ENCODE data around the gene NPHP4. TPM values are rescaled to one million over a fixed set of nuclear protein-coding genes. Genes with fewer than 3 reads are reported as not detected.

NPHP4 gene
- total and polyA plus RNA-seq, 9 of the 15 experiments (the other 6 are each of a cell fraction or from before 2014, with no cell fraction given), result 0.52 to 26.2 (median 6.7) TPM

DNA sequence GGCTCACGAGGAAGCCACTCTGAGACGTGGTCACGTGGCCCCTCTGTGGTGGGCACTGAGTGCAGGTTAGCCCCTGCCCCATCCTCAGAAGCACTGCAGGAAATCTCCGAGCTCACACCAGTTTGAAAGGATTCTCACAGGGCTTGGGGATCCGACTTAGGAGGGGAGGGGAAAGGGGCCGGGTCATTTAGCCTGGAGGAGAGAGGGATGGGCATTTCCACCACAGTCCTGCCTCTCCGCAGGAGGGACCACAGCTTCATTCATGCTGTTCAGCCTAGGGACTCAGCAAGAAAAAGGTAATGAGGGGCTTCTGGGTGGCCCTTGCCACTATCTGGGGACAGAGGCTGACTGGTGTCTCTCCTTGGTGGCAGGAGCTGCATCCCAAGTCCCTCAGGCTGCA is 126.5 kb downstream of the NPHP4 start (continued):
- TF ChIP-seq ARID4B (CRISPR knock-in tag; IDR thresholded peaks at IDR 0.05), result no peak

- H3K4me3 ChIP-seq, result no peak overlapping the region
- H3K4me2 ChIP-seq (ENCODE audit: insufficient read depth, low read length), result no peak overlapping the region
- H3K27me3 ChIP-seq (ENCODE audit: control insufficient read depth in 2 of 2, insufficient read depth in 2 of 2, low read length in 2 of 2), result no peaks in the 10 kb centered on the region
- no peak for DNase-seq (ENCODE audit: extremely low read depth in 1 of 4, low spot score in 3 of 4)
- H3K9ac ChIP-seq (ENCODE audit: insufficient read depth in 1 of 2, low read depth in 2 of 2, low read length in 2 of 2), result no peak overlapping the region; a peak in 1 of 4 replicates
- FAIRE-seq, result no peak
- ChIA-PET POLR2A (interaction anchor here (0.6 kb wide), 1 partner anchor 129 kb away, joined by 3 read pairs; no protein-coding TSS in a partner anchor), CTCF (ENCODE audit: low intra/inter-chr PET ratio) (no interaction called here)
- intact Hi-C loops (cut with micrococcal nuclease), result no loop called here
- H3K9me3 ChIP-seq (replicated peaks; ENCODE audit: control insufficient read depth, insufficient read depth, low read depth, low read length), result no peaks in the 10 kb centered on the region
- ATAC-seq, result no peak
- no peak overlapping the region for H2AFZ ChIP-seq (ENCODE audit: low read depth, low read length)
- H3K27ac ChIP-seq (ENCODE audit: extremely low read depth, low read depth, low read length), result no peak overlapping the region
- H3K9me1 ChIP-seq (ENCODE audit: control insufficient read depth, insufficient read depth, low read length), result no peaks in the 10 kb centered on the region
- no peaks in the 10 kb centered on the region for H3K79me2 ChIP-seq (ENCODE audit: control insufficient read depth, insufficient read depth, low read length)
- in situ Hi-C loops (cut with MboI), result no loop called here
- H3K36me3 ChIP-seq (ENCODE audit: control insufficient read depth, insufficient read depth, low read length), result peaks cover 19% of the 10 kb centered on the region; the same call in 2 of the 3 replicates
- H4K20me1 ChIP-seq (replicated peaks; ENCODE audit: control insufficient read depth, insufficient read depth, low read length), result no peaks in the 10 kb centered on the region
- BruUV-seq (replicated peaks), result no TSS peak
- no peaks in the 10 kb centered on the region; a peak in 1 of 5 replicates for H3K4me1 ChIP-seq (replicated peaks in 1 of 2; ENCODE audit: control insufficient read depth in 2 of 2, insufficient read depth in 2 of 2, low read length in 2 of 2)
- WGBS (ENCODE audit: insufficient coverage, low coverage, missing lambda C conversion rate), result 88% methylated on average over 16 of the region's 16 CpGs
- TF ChIP-seq CCNT2 (IDR thresholded peaks at IDR 0.05; ENCODE audit: borderline replicate concordance, extremely low read depth, insufficient read length, low read depth, low read length) (no peak), HOMEZ (CRISPR knock-in tag; IDR thresholded peaks at IDR 0.05) (no peak), PREB (CRISPR knock-in tag; IDR thresholded peaks at IDR 0.05) (no peak), BACH1 (tag; IDR thresholded peaks at IDR 0.05) (no peak), C11orf30 (IDR thresholded peaks at IDR 0.05; ENCODE audit: low read depth) (no peak), TCF3 (CRISPR knock-in tag; IDR thresholded peaks at IDR 0.05) (no peak), PYGO2 (tag; IDR thresholded peaks at IDR 0.05) (no peak), MXD1 (CRISPR knock-in tag; IDR thresholded peaks at IDR 0.05; ENCODE audit: borderline replicate concordance, poor library complexity, severe bottlenecking) (no peak), SREBF1 (IDR thresholded peaks at IDR 0.05; ENCODE audit: borderline replicate concordance, low read depth, low read length) (no peak), ZNF408 (CRISPR knock-in tag; IDR thresholded peaks at IDR 0.05; ENCODE audit: low read depth) (no peak)
- TF ChIP-seq, protein P1, sequence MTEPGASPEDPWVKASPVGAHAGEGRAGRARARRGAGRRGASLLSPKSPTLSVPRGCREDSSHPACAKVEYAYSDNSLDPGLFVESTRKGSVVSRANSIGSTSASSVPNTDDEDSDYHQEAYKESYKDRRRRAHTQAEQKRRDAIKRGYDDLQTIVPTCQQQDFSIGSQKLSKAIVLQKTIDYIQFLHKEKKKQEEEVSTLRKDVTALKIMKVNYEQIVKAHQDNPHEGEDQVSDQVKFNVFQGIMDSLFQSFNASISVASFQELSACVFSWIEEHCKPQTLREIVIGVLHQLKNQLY (CRISPR knock-in tag; conservative IDR thresholded peaks at IDR 0.05), result no peak
Observed at GRCh38 chr1:5865056-5865455, 127.2 kb downstream of the NPHP4 start.
